ENCODE data around the gene ITGA2. TPM values are rescaled to one million over a fixed set of nuclear protein-coding genes. Genes with fewer than 3 reads are reported as not detected.
A peak's percentile ranks its signal among the peaks of the same experiment; 100 is the strongest.

The ITGA2 gene
- total RNA-seq, 1 experiment from 2014 or later, result 29.0 TPM

GRCh38 chr5:53055365-53055764 is 66.2 kb downstream of the ITGA2 start:
- DNase-seq (ENCODE audit: low spot score), result no peak

GRCh38 chr5:53059281-53059680 is 70.1 kb downstream of the ITGA2 start:
- DNase-seq (ENCODE audit: low spot score), result no peak

- no peak for DNase-seq (ENCODE audit: low spot score)
These were observed 74.0 kb downstream of the ITGA2 start for GRCh38 chr5:53063176-53063575.

- DNase-seq (ENCODE audit: low spot score), result no peak
These were observed 74.6 kb downstream of the ITGA2 start for GRCh38 chr5:53063791-53064190.

GRCh38 chr5:53066088-53066487 is 76.9 kb downstream of the ITGA2 start:
- DNase-seq (ENCODE audit: low spot score), result no peak

GRCh38 chr5:53067641-53068040 is 78.5 kb downstream of the ITGA2 start:
- DNase-seq (ENCODE audit: low spot score), result no peak

GRCh38 chr5:53068291-53068836 is 79.2 kb downstream of the ITGA2 start:
- DNase-seq (ENCODE audit: low spot score), result no peak

- peak; percentile 19 for DNase-seq (ENCODE audit: low spot score)
These were observed 80.5 kb downstream of the ITGA2 start for GRCh38 chr5:53069626-53070025.

GRCh38 chr5:53071298-53071697 is 82.1 kb downstream of the ITGA2 start:
- no peak for DNase-seq (ENCODE audit: low spot score)

GRCh38 chr5:53071738-53072137 is 82.6 kb downstream of the ITGA2 start:
- DNase-seq (ENCODE audit: low spot score), result no peak

- no peak for DNase-seq (ENCODE audit: low spot score)
These were observed 84.2 kb downstream of the ITGA2 start for GRCh38 chr5:53073348-53073747.

GRCh38 chr5:53076014-53076583 is 86.9 kb downstream of the ITGA2 start:
- no peak for DNase-seq (ENCODE audit: low spot score)

GRCh38 chr5:53080271-53080670 is 91.1 kb downstream of the ITGA2 start:
- no peak for DNase-seq (ENCODE audit: low spot score)

GRCh38 chr5:53083927-53084326 is 94.8 kb downstream of the ITGA2 start:
- DNase-seq (ENCODE audit: low spot score), result no peak

- DNase-seq (ENCODE audit: low spot score), result no peak
These were observed 95.5 kb downstream of the ITGA2 start for GRCh38 chr5:53084546-53085255.

GRCh38 chr5:53087171-53087570 is 98.0 kb downstream of the ITGA2 start:
- no peak for DNase-seq (ENCODE audit: low spot score)

GRCh38 chr5:53087621-53088121 is 98.5 kb downstream of the ITGA2 start:
- DNase-seq (ENCODE audit: low spot score), result no peak

- no peak for DNase-seq (ENCODE audit: low spot score)
These were observed 100.4 kb downstream of the ITGA2 start for GRCh38 chr5:53089481-53089991.

- DNase-seq (ENCODE audit: low spot score), result no peak
These were observed 101.1 kb downstream of the ITGA2 start for GRCh38 chr5:53090229-53090628.

- DNase-seq (ENCODE audit: low spot score), result peak; percentile 40
These were observed 102.1 kb downstream of the ITGA2 start for GRCh38 chr5:53091289-53091688.

- DNase-seq (ENCODE audit: low spot score), result no peak
These were observed 103.1 kb downstream of the ITGA2 start for GRCh38 chr5:53092242-53092641.

- no peak for DNase-seq (ENCODE audit: low spot score)
These were observed 106.1 kb downstream of the ITGA2 start for GRCh38 chr5:53095217-53095616.

GRCh38 chr5:53095931-53096525 is 106.9 kb downstream of the ITGA2 start:
- DNase-seq (ENCODE audit: low spot score), result peak; percentile 52
